Stomach smooth muscle (tissue), 2 donors: ENCODE results near the gene TGFBR3.

Experiments used
- H3K27ac ChIP-seq: one replicate; pipeline ENCODE4 v1.7.0; 2013; ENCODE audit warnings: mild to moderate bottlenecking, low read length, inconsistent platforms
- H3K27me3 ChIP-seq, 2 donors: one replicate each; pipeline ENCODE4 v1.7.0; 2013; ENCODE audit warnings: low read length in 2 of 2; ENCODE audit not compliant: insufficient read depth in 2 of 2, control insufficient read depth in 1 of 2
- H3K36me3 ChIP-seq, 2 donors: one replicate each; pipeline ENCODE4 v1.7.0; 2013; ENCODE audit warnings: low read length in 2 of 2; ENCODE audit not compliant: control insufficient read depth in 2 of 2, insufficient read depth in 2 of 2
- H3K4me1 ChIP-seq: one replicate; pipeline ENCODE4 v1.7.0; 2013; ENCODE audit warnings: low read length; ENCODE audit not compliant: control insufficient read depth, insufficient read depth
- H3K4me3 ChIP-seq, 2 donors: one replicate each; pipeline ENCODE4 v1.7.0; 2013; ENCODE audit warnings: low read length in 2 of 2
- H3K9ac ChIP-seq, 2 donors: one replicate each; pipeline ENCODE4 v1.7.0; 2013; ENCODE audit warnings: low read length in 2 of 2, mild to moderate bottlenecking in 1 of 2
- H3K9me3 ChIP-seq, 2 donors: one replicate each; pipeline ENCODE4 v1.7.0; 2013; ENCODE audit warnings: low read length in 2 of 2; ENCODE audit not compliant: control insufficient read depth in 2 of 2
- donor health status: healthy.
- donor health status: Pancreatic carcinoma.

The TGFBR3 gene

DNA sequence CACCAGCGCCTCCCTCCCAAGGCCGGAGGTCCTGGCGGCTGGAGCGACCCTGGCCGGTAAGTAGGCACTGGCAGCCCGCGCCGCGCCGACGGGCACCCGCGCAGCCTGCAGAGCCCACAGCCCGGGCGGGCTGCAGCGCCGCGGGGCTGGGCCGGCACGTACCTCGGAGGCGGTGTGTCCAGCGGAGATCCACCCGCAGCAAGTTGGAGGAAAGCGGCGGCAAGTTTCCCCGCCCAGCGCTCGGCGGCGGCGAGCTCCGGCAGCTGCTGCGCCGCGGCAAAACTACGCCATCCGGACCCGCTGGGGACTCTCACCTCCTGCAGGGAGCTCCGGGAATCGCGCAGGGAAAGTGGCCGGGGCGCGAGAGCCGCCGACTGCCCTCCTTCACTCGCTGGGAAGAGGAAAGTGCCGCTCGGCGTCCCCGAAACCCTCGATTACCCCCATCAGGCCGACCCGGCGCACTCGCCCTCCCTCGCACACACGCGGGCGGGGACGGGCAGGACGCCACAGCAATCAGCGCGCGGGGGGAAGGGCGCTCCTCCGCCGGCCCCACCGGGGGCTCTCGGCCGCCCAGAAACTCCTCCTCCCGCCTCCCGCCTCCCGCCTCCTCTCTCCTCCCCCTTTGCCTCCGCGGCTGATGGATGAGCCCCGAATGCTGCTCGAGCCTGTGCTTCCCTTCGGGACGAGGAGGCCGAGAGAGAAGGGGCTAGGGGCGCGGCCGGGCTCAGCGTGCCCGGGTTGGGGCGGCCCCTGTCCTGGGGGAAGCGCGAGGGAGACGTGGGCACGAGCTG is at the start of gene TGFBR3:
TGFBR3 (minus strand) TSS at position 436 of the 791 bp plus-strand sequence. CDS start 24,620 bp downstream, outside the sequence.
- H3K27ac ChIP-seq: peak within 1 kb of the TSS; percentile 94
- H3K4me3 ChIP-seq: peak within 1 kb of the TSS; percentile 88 to 95
- H3K4me1 ChIP-seq: peaks cover 17% of the 10 kb centered on the region
- no peaks in the 10 kb centered on the region for H3K9me3 ChIP-seq
- H3K27me3 ChIP-seq: no peaks in the 10 kb centered on the region
- H3K9ac ChIP-seq: peak within 1 kb of the TSS; percentile 78 to 90
- H3K36me3 ChIP-seq: no peaks in the 10 kb centered on the region

DNA sequence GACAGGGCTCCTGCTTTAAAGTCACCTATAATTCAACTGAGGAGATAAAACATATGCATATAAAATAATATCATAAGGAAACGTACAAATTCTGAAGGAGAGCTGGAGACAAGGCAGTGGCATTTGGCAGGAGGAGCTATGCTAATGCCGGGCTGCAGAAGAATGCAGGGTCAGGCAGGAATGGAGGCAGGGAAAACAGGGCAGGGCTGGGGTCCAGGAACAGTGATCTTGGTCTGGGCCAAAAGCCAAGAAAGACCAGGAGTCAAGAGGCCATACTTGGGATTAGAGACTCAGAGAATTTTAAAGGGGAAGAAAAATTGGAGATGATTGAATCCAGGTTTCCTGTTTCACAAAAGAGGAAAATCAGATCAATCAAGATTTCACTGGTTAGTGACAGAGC is 43.3 kb upstream of the TGFBR3 start:
- Histone ChIP-seq H3K27ac (no peak overlapping the region), H3K4me1 (peaks cover 8% of the 10 kb centered on the region), H3K36me3 (no peaks in the 10 kb centered on the region), H3K4me3 (no peak overlapping the region), H3K27me3 (no peaks in the 10 kb centered on the region), H3K9ac (no peak overlapping the region), H3K9me3 (no peaks in the 10 kb centered on the region)

DNA sequence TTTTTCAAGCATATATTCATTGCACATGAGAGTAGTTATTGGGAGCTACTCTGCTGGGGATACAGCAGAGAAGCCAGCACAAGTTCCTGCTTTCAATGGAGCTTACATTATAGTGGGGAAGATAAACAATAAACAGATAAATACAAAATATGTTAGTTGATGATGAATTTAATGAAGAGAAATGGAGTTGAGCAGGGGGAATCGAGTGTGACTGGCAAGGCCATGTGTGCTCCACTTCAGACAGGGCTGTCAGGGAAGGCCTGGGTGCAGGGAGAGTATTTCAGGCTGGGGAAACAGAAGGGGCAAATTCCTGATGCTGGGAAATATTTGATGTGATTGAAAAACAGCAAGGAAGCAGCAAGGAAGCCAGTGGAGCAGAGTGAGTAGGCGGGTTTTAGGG is 42.1 kb upstream of the TGFBR3 start:
- Histone ChIP-seq H3K9me3 (no peaks in the 10 kb centered on the region), H3K27me3 (no peaks in the 10 kb centered on the region), H3K4me3 (no peak overlapping the region), H3K36me3 (no peaks in the 10 kb centered on the region), H3K27ac (no peak overlapping the region), H3K9ac (no peak overlapping the region), H3K4me1 (peaks cover 8% of the 10 kb centered on the region)

DNA sequence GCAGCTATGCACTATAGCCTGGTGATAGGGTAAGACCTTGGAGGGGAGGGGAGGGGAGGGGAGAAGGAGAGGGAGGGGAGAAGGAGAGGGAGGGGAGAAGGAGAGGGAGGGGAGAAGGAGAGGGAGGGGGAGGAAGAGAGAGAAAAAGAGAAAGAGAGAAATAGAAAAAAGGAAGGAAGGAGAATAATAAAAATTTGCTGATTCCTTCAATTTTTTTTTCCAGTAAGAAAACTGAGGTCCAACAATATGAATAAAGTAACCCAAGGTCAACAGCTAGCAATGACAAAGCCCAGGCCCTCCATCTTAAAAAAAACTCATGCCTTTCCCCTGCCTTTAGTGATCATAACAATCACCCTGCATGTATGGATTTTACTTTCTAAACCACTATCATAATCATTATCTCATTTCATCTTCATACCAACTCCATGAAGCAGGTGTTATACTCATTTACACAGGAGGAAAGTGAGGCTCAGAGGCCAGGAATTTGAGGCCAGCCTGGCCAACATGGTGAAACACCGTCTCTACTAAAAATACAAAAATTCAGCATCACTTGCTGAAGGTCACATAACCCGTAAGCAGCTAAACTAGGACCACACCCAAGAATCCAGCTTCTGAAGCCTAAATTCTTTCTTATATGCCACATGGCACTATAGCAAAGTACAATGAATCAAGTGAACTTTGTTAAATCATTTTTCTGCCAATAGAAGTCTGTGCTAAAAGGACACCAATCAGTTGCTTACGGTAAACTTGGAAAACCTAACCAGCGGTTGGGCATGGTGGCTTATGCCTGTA is 39.9 kb upstream of the TGFBR3 start:
- Histone ChIP-seq H3K27ac (no peak overlapping the region), H3K9me3 (no peaks in the 10 kb centered on the region), H3K27me3 (no peaks in the 10 kb centered on the region), H3K36me3 (no peaks in the 10 kb centered on the region), H3K9ac (no peak overlapping the region), H3K4me3 (no peak overlapping the region), H3K4me1 (peaks cover 8% of the 10 kb centered on the region)

DNA sequence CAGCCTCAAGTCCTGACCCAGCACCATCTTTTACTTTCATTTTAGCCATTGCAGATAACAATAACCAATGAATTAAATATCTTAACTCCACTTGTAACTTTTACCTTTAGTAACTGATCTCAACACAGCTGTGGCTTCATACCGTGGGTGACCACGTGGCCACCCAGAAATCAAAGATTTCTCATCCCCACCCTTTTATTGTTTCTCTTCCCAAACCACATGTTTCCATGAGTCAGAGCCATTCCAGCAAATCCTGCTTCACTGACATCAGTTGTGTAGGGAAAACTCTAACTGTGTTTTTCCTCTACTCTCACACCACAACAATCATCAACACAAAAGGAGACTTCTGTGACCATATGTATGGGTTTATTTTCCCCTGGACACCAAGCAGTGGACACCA is 38.2 kb upstream of the TGFBR3 start:
- no peaks in the 10 kb centered on the region for H3K36me3 ChIP-seq
- no peaks in the 10 kb centered on the region for H3K27me3 ChIP-seq
- no peak overlapping the region for H3K27ac ChIP-seq
- no peaks in the 10 kb centered on the region for H3K9me3 ChIP-seq
- H3K9ac ChIP-seq: no peak overlapping the region
- H3K4me1 ChIP-seq: peaks cover 8% of the 10 kb centered on the region
- H3K4me3 ChIP-seq: no peak overlapping the region

DNA sequence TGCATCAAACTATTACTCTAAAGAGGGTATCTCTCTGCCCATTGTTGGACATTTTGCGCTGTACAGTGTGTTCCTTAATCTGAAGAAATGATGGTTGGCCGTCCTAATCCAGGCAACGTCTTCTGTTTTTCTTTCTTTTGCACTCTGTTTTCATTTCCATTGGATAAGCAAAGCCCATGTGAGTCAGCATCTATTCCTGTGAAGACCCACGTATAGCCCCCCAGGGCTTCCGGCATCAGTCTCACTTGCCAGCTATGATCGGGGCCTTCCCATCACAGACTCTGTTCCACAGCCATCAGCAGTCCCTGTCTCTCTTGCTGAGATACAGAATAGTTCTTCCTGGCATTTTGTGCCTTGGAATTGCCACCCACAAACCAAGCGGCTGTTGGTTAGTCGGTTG is 34.0 kb upstream of the TGFBR3 start:
- H3K4me3 ChIP-seq: no peak overlapping the region
- no peaks in the 10 kb centered on the region for H3K36me3 ChIP-seq
- H3K4me1 ChIP-seq: no peaks in the 10 kb centered on the region
- no peak overlapping the region for H3K27ac ChIP-seq
- no peak overlapping the region for H3K9ac ChIP-seq
- H3K27me3 ChIP-seq: no peaks in the 10 kb centered on the region
- no peaks in the 10 kb centered on the region for H3K9me3 ChIP-seq

DNA sequence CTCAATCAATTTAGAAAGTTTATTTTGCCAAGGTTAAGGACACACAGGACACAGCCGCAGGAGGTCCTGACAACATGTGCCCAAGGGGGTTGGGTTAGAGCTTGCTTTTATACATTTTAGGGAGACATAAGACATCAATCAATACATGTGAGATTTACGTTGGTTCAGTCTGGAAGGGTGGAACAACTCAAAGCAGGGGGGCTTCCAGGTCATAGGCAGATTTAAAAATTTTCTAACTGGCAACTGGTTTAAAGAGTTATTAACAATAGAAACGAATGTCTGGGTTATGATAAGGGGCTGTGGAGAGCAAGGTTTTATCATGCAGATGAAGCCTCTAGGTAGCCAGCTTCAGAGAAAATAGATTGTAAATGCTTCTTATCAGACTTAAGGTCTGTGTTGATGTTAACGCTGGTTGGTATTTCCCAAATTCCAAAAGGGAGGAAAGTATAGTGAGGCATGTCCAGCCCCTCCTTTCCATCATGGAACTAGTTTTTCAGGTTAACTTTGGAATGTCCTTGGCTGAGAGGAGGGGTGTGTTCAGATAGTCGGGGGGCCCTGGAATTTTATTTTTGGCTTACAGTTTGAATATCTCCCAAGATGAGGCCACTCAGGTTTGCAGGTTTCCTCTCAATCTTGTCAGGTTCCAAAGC is 31.0 kb upstream of the TGFBR3 start:
- no peaks in the 10 kb centered on the region for H3K36me3 ChIP-seq
- no peaks in the 10 kb centered on the region for H3K27me3 ChIP-seq
- no peaks in the 10 kb centered on the region for H3K9me3 ChIP-seq
- H3K4me3 ChIP-seq: no peak overlapping the region
- H3K9ac ChIP-seq: no peak overlapping the region
- no peak overlapping the region for H3K27ac ChIP-seq
- no peaks in the 10 kb centered on the region for H3K4me1 ChIP-seq

DNA sequence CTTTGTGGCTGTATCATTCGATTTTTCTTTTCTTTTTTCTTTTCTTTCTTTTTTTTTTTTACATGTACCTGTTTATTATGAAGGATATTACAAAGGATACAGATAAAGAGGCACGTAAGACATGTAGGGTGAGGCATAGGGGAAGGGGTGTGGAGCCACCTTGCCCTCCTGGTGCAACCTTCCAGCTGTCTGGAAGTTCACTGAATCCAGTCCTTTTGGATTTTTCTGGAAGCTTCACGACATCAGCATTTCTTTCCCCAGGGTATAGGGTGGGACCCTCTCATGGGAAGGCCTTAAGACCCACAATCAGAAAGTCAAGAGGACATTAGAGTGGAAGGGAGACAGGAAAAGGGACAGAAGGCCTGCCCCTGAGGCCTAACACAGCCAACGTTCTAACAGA is 30.1 kb upstream of the TGFBR3 start:
- H3K4me1 ChIP-seq: no peaks in the 10 kb centered on the region
- H3K27ac ChIP-seq: no peak overlapping the region
- no peaks in the 10 kb centered on the region for H3K9me3 ChIP-seq
- H3K9ac ChIP-seq: no peak overlapping the region
- H3K27me3 ChIP-seq: no peaks in the 10 kb centered on the region
- H3K4me3 ChIP-seq: no peak overlapping the region
- H3K36me3 ChIP-seq: no peaks in the 10 kb centered on the region

DNA sequence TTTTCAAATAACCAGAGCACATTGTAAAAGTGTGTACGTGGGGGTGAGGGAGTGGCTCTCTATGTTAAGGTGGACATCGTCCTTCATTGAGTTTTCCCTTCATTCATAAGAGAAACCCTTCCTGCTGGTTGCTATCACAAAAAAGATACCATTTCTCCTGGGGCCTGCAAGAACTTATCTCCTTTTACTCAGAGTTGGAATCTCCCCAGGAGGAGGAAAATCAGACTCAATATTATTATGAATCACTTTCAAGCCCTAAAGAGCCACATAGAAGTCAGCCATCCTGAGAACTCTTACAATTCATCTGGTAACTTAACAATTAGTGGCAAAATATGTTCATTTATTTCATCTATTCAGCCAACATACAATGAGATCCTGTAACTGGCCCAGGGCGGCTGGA is 27.1 kb upstream of the TGFBR3 start:
- H3K27ac ChIP-seq: no peak overlapping the region
- no peaks in the 10 kb centered on the region for H3K4me1 ChIP-seq
- no peaks in the 10 kb centered on the region for H3K36me3 ChIP-seq
- no peaks in the 10 kb centered on the region for H3K27me3 ChIP-seq
- no peak overlapping the region for H3K9ac ChIP-seq
- H3K4me3 ChIP-seq: no peak overlapping the region
- H3K9me3 ChIP-seq: no peaks in the 10 kb centered on the region

DNA sequence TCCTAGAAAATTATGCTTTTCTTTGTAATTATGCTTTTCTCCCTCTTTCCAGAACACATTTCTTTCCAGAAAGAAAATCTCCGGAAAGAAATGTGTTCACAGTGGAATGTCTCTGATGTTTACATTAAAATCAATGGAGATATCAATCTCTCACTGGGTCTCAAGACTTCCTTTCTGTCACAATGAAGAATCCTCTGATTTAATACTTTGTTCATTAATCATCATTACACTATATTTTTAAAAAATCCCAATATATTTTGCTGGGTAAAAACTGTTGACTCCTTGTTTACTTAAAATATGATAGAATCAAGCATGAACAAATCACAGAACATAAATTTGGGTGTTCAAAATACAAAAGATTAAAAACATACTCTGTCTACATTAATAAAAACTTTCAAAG is 26.3 kb upstream of the TGFBR3 start:
- no peaks in the 10 kb centered on the region for H3K9me3 ChIP-seq
- H3K27me3 ChIP-seq: no peaks in the 10 kb centered on the region
- H3K4me1 ChIP-seq: no peaks in the 10 kb centered on the region
- H3K27ac ChIP-seq: no peak overlapping the region
- H3K9ac ChIP-seq: no peak overlapping the region
- H3K4me3 ChIP-seq: no peak overlapping the region
- H3K36me3 ChIP-seq: no peaks in the 10 kb centered on the region
